ENCODE data around the gene IL36RN.

The IL36RN gene

DNA sequence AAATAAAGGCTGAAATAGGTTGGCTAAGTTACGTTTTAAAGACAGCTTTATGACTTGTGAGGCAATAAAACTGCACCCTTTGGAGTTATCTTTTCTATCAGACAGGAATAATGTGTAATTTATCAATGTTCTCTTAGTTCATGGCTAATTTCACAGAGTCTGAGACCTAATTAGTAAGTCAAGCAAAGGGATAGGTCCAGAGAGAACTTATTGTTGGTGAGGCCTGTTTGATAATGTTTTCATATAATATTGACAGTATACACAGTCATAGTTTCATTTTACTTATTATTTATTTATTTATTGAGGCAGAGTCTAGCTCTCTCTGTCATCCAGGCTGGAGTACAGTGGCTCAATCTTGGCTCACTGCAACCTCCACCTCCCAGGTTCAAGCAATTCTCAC lies 1.9 kb upstream of the IL36RN start:
- no peak for DNase-seq (ENCODE audit: low read depth in 1 of 2, low spot score in 1 of 2)
- no peak overlapping the region for H3K4me3 ChIP-seq (replicated peaks; ENCODE audit: insufficient read depth, low read length)
- TF ChIP-seq, protein P1, sequence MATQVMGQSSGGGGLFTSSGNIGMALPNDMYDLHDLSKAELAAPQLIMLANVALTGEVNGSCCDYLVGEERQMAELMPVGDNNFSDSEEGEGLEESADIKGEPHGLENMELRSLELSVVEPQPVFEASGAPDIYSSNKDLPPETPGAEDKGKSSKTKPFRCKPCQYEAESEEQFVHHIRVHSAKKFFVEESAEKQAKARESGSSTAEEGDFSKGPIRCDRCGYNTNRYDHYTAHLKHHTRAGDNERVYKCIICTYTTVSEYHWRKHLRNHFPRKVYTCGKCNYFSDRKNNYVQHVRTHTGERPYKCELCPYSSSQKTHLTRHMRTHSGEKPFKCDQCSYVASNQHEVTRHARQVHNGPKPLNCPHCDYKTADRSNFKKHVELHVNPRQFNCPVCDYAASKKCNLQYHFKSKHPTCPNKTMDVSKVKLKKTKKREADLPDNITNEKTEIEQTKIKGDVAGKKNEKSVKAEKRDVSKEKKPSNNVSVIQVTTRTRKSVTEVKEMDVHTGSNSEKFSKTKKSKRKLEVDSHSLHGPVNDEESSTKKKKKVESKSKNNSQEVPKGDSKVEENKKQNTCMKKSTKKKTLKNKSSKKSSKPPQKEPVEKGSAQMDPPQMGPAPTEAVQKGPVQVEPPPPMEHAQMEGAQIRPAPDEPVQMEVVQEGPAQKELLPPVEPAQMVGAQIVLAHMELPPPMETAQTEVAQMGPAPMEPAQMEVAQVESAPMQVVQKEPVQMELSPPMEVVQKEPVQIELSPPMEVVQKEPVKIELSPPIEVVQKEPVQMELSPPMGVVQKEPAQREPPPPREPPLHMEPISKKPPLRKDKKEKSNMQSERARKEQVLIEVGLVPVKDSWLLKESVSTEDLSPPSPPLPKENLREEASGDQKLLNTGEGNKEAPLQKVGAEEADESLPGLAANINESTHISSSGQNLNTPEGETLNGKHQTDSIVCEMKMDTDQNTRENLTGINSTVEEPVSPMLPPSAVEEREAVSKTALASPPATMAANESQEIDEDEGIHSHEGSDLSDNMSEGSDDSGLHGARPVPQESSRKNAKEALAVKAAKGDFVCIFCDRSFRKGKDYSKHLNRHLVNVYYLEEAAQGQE (IDR thresholded peaks at IDR 0.05; ENCODE audit: insufficient replicate concordance, low read depth) = no peak
- no peak for TF ChIP-seq GABPA (IDR thresholded peaks at IDR 0.05; ENCODE audit: low read depth)
- no peak for TF ChIP-seq POLR2AphosphoS5 (IDR thresholded peaks at IDR 0.05; ENCODE audit: low read depth)
- TF ChIP-seq, protein P2, sequence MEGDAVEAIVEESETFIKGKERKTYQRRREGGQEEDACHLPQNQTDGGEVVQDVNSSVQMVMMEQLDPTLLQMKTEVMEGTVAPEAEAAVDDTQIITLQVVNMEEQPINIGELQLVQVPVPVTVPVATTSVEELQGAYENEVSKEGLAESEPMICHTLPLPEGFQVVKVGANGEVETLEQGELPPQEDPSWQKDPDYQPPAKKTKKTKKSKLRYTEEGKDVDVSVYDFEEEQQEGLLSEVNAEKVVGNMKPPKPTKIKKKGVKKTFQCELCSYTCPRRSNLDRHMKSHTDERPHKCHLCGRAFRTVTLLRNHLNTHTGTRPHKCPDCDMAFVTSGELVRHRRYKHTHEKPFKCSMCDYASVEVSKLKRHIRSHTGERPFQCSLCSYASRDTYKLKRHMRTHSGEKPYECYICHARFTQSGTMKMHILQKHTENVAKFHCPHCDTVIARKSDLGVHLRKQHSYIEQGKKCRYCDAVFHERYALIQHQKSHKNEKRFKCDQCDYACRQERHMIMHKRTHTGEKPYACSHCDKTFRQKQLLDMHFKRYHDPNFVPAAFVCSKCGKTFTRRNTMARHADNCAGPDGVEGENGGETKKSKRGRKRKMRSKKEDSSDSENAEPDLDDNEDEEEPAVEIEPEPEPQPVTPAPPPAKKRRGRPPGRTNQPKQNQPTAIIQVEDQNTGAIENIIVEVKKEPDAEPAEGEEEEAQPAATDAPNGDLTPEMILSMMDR (IDR thresholded peaks at IDR 0.05; ENCODE audit: insufficient read depth, low read length) = no peak
- no peak for TF ChIP-seq SPI1 (IDR thresholded peaks at IDR 0.05; ENCODE audit: borderline replicate concordance, low read depth)
- no peaks in the 10 kb centered on the region for H3K27me3 ChIP-seq (ENCODE audit: insufficient read depth, poor library complexity, severe bottlenecking)
- H3K27ac ChIP-seq (replicated peaks) = no peak overlapping the region

DNA sequence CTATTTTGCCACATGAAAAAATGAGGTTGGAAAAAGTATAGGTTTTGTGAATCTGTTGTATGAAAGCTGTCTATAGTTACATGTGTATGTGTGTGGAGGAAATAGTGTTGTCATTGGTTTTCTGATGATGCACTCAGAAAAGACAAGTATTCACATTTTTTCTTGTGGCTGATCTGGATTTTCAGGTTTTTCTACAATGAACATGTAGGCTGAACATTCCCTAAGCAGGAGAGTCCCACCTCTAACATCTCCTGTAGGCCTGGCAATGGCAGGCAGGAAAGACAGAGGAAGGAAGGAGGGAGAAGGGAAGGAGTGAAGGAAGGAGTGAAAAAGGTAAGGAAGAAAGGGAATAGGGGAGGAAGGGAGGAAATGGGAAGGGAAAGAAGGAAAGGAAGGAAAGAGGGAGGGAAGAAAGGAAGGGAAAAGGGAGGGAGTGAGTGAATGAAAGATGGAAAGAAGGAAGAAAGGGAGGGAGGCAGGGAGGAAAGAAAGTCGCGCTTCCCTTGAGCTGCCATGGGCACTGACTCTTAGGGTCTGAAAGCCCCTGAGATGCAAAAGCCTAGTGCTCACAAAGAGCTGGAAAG lies 495 bp upstream of the IL36RN start:
- H3K27me3 ChIP-seq (ENCODE audit: insufficient read depth, poor library complexity, severe bottlenecking) = no peaks in the 10 kb centered on the region
- no peak for DNase-seq (ENCODE audit: low read depth in 1 of 2, low spot score in 1 of 2)
- H3K4me3 ChIP-seq (replicated peaks; ENCODE audit: insufficient read depth, low read length) = no peak overlapping the region
- TF ChIP-seq SPI1 (IDR thresholded peaks at IDR 0.05; ENCODE audit: borderline replicate concordance, low read depth) (no peak), POLR2AphosphoS5 (IDR thresholded peaks at IDR 0.05; ENCODE audit: low read depth) (no peak), GABPA (IDR thresholded peaks at IDR 0.05; ENCODE audit: low read depth) (no peak)
- TF ChIP-seq, protein P2 (IDR thresholded peaks at IDR 0.05; ENCODE audit: insufficient read depth, low read length) = no peak
- TF ChIP-seq, protein P1 (IDR thresholded peaks at IDR 0.05; ENCODE audit: insufficient replicate concordance, low read depth) = no peak
- no peak overlapping the region for H3K27ac ChIP-seq (replicated peaks)

DNA sequence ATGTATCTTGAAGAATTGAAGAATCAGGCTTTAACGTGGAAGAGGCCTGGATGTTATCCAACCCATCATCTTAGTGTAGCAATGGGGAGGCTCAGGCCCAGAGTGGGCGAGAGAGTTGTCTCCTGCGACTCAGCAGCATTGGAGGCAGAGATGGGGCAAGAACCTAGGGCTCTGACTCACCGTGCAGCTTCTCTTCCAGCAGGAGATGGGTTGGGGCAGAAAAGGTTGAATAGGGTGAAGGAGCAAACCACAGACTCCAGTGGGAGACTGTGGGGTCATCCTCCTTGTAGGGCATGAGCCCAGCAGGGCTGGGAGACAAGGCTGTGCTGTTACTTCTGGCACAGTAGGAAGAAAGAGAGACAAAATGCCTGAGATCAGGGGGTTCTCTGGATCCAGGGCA lies 1.4 kb downstream of the IL36RN start:
- H3K27me3 ChIP-seq (ENCODE audit: insufficient read depth, poor library complexity, severe bottlenecking) = no peaks in the 10 kb centered on the region
- DNase-seq (ENCODE audit: low read depth in 1 of 2, low spot score in 1 of 2) = no peak
- no peak overlapping the region for H3K4me3 ChIP-seq (replicated peaks; ENCODE audit: insufficient read depth, low read length)
- no peak overlapping the region for H3K27ac ChIP-seq (replicated peaks)
- TF ChIP-seq, protein P1 (IDR thresholded peaks at IDR 0.05; ENCODE audit: insufficient replicate concordance, low read depth) = no peak
- TF ChIP-seq, protein P2 (IDR thresholded peaks at IDR 0.05; ENCODE audit: insufficient read depth, low read length) = no peak
- TF ChIP-seq GABPA (IDR thresholded peaks at IDR 0.05; ENCODE audit: low read depth) (no peak), SPI1 (IDR thresholded peaks at IDR 0.05; ENCODE audit: borderline replicate concordance, low read depth) (no peak)

Measured in HL-60 (cell line).